Measurements from ENCODE around the gene CTNNA3. TPM values are rescaled to one million over a fixed set of nuclear protein-coding genes. Genes with fewer than 3 reads are reported as not detected.

CTNNA3 gene
- total RNA-seq, 1 donor from 2014 or later = 0.92 TPM

GRCh38 chr10:66919248-66919647, 776.7 kb downstream of the CTNNA3 start:
- Mint-ChIP-seq H3K36me3 (ENCODE audit: low read depth) (no peaks in the 10 kb centered on the region), H3K9me3 (ENCODE audit: low read depth) (no peaks in the 10 kb centered on the region), H3K27me3 (ENCODE audit: low read depth) (no peaks in the 10 kb centered on the region), H3K27ac (ENCODE audit: unreplicated experiment) (no peak overlapping the region), H3K4me1 (ENCODE audit: low read depth) (peaks cover 3% of the 10 kb centered on the region), H3K4me3 (ENCODE audit: unreplicated experiment) (no peak overlapping the region)
- TF ChIP-seq CTCF (IDR thresholded peaks at IDR 0.05) = no peak
- DNase-seq (ENCODE audit: low spot score) = no peak

GRCh38 chr10:66917104-66917503, 778.9 kb downstream of the CTNNA3 start:
- no peak for DNase-seq (ENCODE audit: low spot score)
- H3K9me3 Mint-ChIP-seq (ENCODE audit: low read depth) = no peaks in the 10 kb centered on the region
- no peak for TF ChIP-seq CTCF (IDR thresholded peaks at IDR 0.05)
- peaks cover 3% of the 10 kb centered on the region for H3K4me1 Mint-ChIP-seq (ENCODE audit: low read depth)
- H3K36me3 Mint-ChIP-seq (ENCODE audit: low read depth) = no peaks in the 10 kb centered on the region
- H3K27ac Mint-ChIP-seq (ENCODE audit: unreplicated experiment) = no peak overlapping the region
- H3K27me3 Mint-ChIP-seq (ENCODE audit: low read depth) = no peaks in the 10 kb centered on the region
- H3K4me3 Mint-ChIP-seq (ENCODE audit: unreplicated experiment) = no peak overlapping the region

DNA sequence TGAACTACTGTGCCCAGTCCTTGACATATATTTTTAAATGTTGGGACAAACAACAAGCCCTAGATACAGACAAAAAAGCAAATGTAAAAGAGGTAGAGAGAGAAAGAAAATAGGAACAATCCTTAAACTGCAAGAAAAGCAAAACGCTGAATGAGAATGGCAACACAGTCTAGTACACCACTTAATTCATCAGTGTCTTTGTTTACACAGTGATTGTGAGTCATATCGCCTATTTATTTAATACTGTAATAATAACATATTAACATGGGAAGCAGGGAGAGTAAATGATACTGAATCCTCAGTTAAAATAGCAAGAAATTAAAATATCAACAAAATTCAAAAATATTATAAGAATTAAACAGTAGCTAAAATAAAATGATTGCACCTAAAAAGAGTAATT, 780.0 kb downstream of the CTNNA3 start:
- H3K4me1 Mint-ChIP-seq (ENCODE audit: low read depth) = peaks cover 3% of the 10 kb centered on the region
- no peaks in the 10 kb centered on the region for H3K27me3 Mint-ChIP-seq (ENCODE audit: low read depth)
- H3K9me3 Mint-ChIP-seq (ENCODE audit: low read depth) = no peaks in the 10 kb centered on the region
- no peak for DNase-seq (ENCODE audit: low spot score)
- no peaks in the 10 kb centered on the region for H3K36me3 Mint-ChIP-seq (ENCODE audit: low read depth)
- no peak for TF ChIP-seq CTCF (IDR thresholded peaks at IDR 0.05)
- no peak overlapping the region for H3K4me3 Mint-ChIP-seq (ENCODE audit: unreplicated experiment)
- no peak overlapping the region for H3K27ac Mint-ChIP-seq (ENCODE audit: unreplicated experiment)

DNA sequence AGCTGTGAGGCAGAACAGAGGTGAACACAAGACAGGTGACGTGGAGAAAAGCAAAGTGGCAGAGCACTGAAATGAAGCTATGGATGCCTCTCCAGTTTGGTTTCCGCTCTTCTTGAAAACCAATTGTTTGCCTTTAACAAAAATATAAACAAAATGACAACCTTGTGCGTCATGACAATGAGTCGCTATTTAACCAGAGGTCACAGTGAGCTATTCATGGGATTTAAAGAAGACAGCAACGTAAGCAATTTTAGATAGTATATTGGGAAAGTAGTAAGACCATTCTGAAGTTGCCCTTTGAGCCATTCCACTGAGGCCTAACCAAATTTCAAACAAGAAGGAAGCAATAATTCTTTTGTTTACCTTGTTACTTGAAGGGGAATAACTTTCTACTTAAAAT, 785.3 kb downstream of the CTNNA3 start:
- no peaks in the 10 kb centered on the region for H3K4me1 Mint-ChIP-seq (ENCODE audit: low read depth)
- no peak overlapping the region for H3K4me3 Mint-ChIP-seq (ENCODE audit: unreplicated experiment)
- H3K27me3 Mint-ChIP-seq (ENCODE audit: low read depth) = no peaks in the 10 kb centered on the region
- no peak overlapping the region for H3K27ac Mint-ChIP-seq (ENCODE audit: unreplicated experiment)
- H3K9me3 Mint-ChIP-seq (ENCODE audit: low read depth) = no peaks in the 10 kb centered on the region
- no peak for TF ChIP-seq CTCF (IDR thresholded peaks at IDR 0.05)
- DNase-seq (ENCODE audit: low spot score) = no peak
- H3K36me3 Mint-ChIP-seq (ENCODE audit: low read depth) = no peaks in the 10 kb centered on the region

GRCh38 chr10:66892871-66893270, 803.1 kb downstream of the CTNNA3 start:
- Mint-ChIP-seq H3K36me3 (ENCODE audit: low read depth) (peaks cover 5% of the 10 kb centered on the region), H3K27me3 (ENCODE audit: low read depth) (peaks cover 7% of the 10 kb centered on the region), H3K9me3 (ENCODE audit: low read depth) (peaks cover 1% of the 10 kb centered on the region), H3K4me1 (ENCODE audit: low read depth) (no peaks in the 10 kb centered on the region), H3K4me3 (ENCODE audit: unreplicated experiment) (no peak overlapping the region), H3K27ac (ENCODE audit: unreplicated experiment) (no peak overlapping the region)
- TF ChIP-seq CTCF (IDR thresholded peaks at IDR 0.05) = no peak
- no peak for DNase-seq (ENCODE audit: low spot score)
